Uterus (tissue), 4 donors: Measurements from ENCODE around the gene NECTIN1. TPM values are rescaled to one million over a fixed set of nuclear protein-coding genes. Genes with fewer than 3 reads are reported as not detected.

ENCODE experiments used
- DNase-seq, 2 donors: peaks; one replicate each; pipeline ENCODE4 v3.0.0-alpha.2; 2019 to 2020
- H3K27ac ChIP-seq, 2 donors: fragments of 200-600 bp; sonication (generic); 1 replicate in 1 of 2; 2 replicates in 1 of 2; pipeline ENCODE4 v1.5.1; 2016 to 2018
- H3K27me3 ChIP-seq, 2 donors: fragments of 200-600 bp; sonication (generic); one replicate each; pipeline ENCODE4 v1.5.1; 2018 to 2019; ENCODE audit warnings: control low read depth in 1 of 2
- H3K36me3 ChIP-seq, 2 donors: fragments of 200-600 bp; sonication (generic); one replicate each; pipeline ENCODE4 v1.5.1; 2019; ENCODE audit warnings: control low read depth in 1 of 2
- H3K4me1 ChIP-seq, 2 donors: fragments of 200-600 bp; sonication (generic); one replicate each; pipeline ENCODE4 v1.5.1; 2018 to 2019; ENCODE audit warnings: control low read depth in 1 of 2
- H3K4me3 ChIP-seq, 2 donors: fragments of 200-600 bp; sonication (generic); 1 replicate in 1 of 2; 2 replicates in 1 of 2; pipeline ENCODE4 v1.5.1; 2018 to 2019; ENCODE audit warnings: mild to moderate bottlenecking in 1 of 2
- H3K9me3 ChIP-seq, 2 donors: fragments of 200-600 bp; sonication (generic); one replicate each; pipeline ENCODE4 v1.5.1; 2019; ENCODE audit warnings: control low read depth in 1 of 2
- POLR2A ChIP-seq, 2 donors: fragments of 450-650 bp; IDR thresholded peaks; one replicate each; pipeline ENCODE4 v1.6.1; 2016; ENCODE audit warnings: antibody characterized with exemption in 2 of 2, mild to moderate bottlenecking in 1 of 2, moderate library complexity in 1 of 2
- intact Hi-C: fragments of 100-400 bp; cut with DNase I; formaldehyde crosslinking; loops from one replicate; pipeline ENCODE4 v1.15.1; 2023; ENCODE audit warnings: low total_unique reads
- total RNA-seq, 4 donors: library from RNA; depleted of rRNA in 3 of 4; stranded (reverse); fragments of >200 nt in 3 of 4; gene quantifications; one replicate each; pipeline versions ENCODE4 v1.1.0 to v1.2.4, GENCODE V29; 2014 to 2023
- TF ChIP-seq, protein P1 (sequence below), 4 experiments: fragments of 200-600 bp in 2 of 4; fragments of 450-650 bp in 2 of 4; sonication (generic) in 2 of 4; IDR thresholded peaks; one replicate each; pipeline ENCODE4 v1.5.1; 2016 to 2019; ENCODE audit warnings: antibody characterized with exemption in 4 of 4, mild to moderate bottlenecking in 2 of 4, moderate library complexity in 1 of 4
- donor health status: DM: yes; HTN: yes; CAD: no.

NECTIN1 gene
- total RNA-seq, 4 donors from 2014 or later, result 1.3 to 10.6 (median 9.2) TPM; not detected in 1

DNA sequence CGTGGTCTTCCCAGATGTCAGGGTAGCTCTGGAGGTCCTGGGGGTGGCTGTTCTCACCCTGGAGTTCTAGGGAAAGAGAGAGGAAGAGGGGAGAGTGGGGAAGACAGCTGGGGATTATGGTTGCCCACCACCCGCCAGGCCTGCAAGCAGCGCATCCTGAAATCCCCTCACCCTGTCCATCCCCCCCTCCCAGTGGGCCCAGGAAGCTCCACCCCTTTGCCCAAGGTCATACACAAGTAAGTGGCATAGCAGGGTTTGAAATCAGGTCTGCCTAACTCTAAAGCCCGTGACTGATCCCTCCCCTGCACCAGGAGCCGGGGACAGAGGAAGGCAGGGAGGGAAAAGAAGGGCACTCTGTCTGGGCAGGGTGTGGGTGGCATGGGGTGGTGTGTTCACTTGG, 105.3 kb downstream of the NECTIN1 start:
- no peak for TF ChIP-seq POLR2A (IDR thresholded peaks at IDR 0.05)
- TF ChIP-seq, protein P1, sequence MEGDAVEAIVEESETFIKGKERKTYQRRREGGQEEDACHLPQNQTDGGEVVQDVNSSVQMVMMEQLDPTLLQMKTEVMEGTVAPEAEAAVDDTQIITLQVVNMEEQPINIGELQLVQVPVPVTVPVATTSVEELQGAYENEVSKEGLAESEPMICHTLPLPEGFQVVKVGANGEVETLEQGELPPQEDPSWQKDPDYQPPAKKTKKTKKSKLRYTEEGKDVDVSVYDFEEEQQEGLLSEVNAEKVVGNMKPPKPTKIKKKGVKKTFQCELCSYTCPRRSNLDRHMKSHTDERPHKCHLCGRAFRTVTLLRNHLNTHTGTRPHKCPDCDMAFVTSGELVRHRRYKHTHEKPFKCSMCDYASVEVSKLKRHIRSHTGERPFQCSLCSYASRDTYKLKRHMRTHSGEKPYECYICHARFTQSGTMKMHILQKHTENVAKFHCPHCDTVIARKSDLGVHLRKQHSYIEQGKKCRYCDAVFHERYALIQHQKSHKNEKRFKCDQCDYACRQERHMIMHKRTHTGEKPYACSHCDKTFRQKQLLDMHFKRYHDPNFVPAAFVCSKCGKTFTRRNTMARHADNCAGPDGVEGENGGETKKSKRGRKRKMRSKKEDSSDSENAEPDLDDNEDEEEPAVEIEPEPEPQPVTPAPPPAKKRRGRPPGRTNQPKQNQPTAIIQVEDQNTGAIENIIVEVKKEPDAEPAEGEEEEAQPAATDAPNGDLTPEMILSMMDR (IDR thresholded peaks at IDR 0.05), result no peak

DNA sequence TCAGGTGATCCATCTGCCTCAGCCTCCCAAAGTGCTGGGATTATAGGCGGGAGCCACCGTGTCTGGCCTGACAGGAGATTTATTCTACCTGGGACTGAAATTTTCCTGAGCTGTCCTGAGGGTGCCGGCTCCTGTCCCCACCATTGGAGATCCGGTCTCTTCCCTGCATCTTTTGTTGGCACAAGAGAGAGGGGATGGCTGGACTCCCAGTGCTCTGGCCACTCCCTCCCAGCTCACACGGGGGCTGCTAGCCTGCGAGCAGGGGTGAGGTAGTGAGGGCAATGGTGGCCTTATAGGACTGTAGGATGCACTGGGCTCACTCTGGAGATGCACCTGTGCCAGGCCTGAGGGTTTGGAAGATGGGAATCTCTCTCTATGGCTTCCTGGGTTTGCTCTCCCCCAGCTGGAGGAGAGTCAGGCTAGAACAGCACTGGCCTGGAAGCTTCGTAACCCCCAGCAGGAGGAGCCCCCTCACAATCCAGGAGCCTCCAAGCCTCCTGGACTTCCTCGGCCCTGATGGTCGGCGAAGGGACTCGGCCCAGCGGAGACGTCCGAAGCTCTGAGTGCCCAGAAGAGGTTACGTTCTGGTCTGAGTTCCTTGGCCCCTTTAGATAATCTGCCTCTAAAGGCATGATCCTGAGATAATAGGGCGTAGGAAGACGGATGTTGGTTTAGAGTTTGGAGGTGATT, 106.4 kb downstream of the NECTIN1 start:
- TF ChIP-seq, protein P1 (IDR thresholded peaks at IDR 0.05), result no peak
- H3K4me1 ChIP-seq, result no peaks in the 10 kb centered on the region
- no peak overlapping the region for H3K27ac ChIP-seq
- intact Hi-C loops, result no loop called here
- H3K9me3 ChIP-seq, result no peaks in the 10 kb centered on the region
- no peaks in the 10 kb centered on the region for H3K27me3 ChIP-seq
- H3K36me3 ChIP-seq, result no peaks in the 10 kb centered on the region
- no peak overlapping the region for H3K4me3 ChIP-seq
- no peak for DNase-seq

More for the DNA sequence above, 105.3 kb downstream of the NECTIN1 start:
- intact Hi-C loops, result no loop called here
- Histone ChIP-seq H3K36me3 (no peaks in the 10 kb centered on the region), H3K27ac (no peak overlapping the region), H3K4me3 (no peak overlapping the region), H3K4me1 (no peaks in the 10 kb centered on the region), H3K27me3 (no peaks in the 10 kb centered on the region), H3K9me3 (no peaks in the 10 kb centered on the region)
- no peak for DNase-seq

DNA sequence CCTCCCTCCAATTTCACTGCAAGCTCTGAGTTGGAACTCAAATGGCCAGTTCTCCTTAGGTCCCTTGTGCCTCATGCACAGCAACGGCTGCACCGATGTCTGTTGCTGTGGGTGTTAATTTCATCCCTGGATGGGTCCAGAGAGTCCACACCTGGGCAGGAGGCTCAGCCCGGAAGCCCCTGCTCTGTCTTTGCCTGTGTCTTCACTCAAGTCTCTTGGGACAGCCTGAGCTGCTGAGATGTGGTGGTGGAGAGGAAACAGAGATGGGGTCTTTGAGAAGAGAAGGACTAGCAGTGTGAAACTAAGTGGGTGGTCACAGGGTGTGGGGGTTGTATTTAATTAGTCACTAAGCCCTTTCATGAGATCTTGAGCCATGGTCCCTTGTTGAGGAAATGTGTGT, 109.3 kb downstream of the NECTIN1 start:
- no peak for DNase-seq
- Histone ChIP-seq H3K9me3 (no peaks in the 10 kb centered on the region), H3K4me3 (no peak overlapping the region), H3K27me3 (no peaks in the 10 kb centered on the region), H3K36me3 (no peaks in the 10 kb centered on the region), H3K4me1 (no peaks in the 10 kb centered on the region), H3K27ac (no peak overlapping the region)
- intact Hi-C loops, result no loop called here
- no peak for TF ChIP-seq POLR2A (IDR thresholded peaks at IDR 0.05)
- TF ChIP-seq, protein P1 (IDR thresholded peaks at IDR 0.05), result no peak

DNA sequence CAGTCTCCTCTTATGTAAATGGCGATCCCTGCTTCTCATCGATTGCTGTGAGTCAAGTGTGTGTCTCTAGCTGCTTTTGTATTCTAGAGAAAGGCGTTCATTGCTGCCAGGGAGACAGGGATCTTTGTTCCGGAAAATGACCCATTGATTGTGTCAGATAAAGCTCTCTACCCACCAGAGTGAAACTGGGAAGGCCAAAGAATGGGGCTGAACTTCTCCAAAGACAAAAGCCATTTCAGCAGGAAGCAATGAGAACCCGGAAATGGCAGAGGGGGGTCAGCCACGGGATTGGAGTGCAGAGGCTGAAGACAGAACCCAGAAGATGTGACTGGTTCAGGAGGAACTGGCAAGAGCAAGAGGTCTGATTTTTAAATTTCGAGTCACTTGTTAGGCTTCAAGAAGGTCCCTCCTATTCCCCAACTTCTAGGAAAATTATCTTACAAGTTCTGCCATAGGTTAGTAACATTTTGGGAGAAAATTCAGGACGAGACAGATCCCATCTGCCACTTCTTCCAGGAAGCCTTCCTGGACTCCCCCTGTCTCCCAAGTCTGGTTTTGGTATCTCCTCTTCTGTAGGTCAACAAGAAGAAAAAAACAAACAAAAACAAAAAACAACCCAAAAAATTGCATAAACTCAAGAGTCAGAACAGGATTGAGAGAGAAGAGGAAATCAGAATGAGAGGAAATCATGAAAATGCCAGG, 110.6 kb downstream of the NECTIN1 start:
- no peak for DNase-seq
- Histone ChIP-seq H3K27ac (no peak overlapping the region), H3K27me3 (no peaks in the 10 kb centered on the region), H3K9me3 (no peaks in the 10 kb centered on the region), H3K4me3 (no peak overlapping the region), H3K4me1 (no peaks in the 10 kb centered on the region), H3K36me3 (no peaks in the 10 kb centered on the region)
- intact Hi-C loops, result no loop called here
- TF ChIP-seq, protein P1 (IDR thresholded peaks at IDR 0.05), result no peak
- no peak for TF ChIP-seq POLR2A (IDR thresholded peaks at IDR 0.05)

DNA sequence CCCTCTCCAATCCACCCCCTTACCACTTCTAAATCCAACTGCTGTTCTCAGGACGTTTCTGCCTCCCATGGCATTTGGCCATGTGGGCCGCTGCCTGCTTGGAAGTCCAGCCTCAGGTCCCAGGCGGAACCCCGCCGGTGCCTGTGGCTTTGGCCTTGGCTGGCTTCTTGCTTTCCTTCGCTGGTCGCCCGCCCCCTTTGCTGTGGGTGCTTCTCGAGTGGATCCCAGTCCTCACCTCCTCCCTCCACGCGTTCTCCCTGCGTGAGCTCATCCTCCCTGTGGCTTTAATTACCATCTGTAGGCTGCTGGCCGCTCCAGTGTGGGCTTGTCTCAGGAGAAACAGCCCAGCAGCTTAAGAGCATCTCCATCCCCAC, 111.7 kb downstream of the NECTIN1 start:
- Histone ChIP-seq H3K4me3 (no peak overlapping the region), H3K27ac (no peak overlapping the region), H3K9me3 (no peaks in the 10 kb centered on the region), H3K4me1 (no peaks in the 10 kb centered on the region), H3K36me3 (no peaks in the 10 kb centered on the region), H3K27me3 (no peaks in the 10 kb centered on the region)
- intact Hi-C loops, result no loop called here
- DNase-seq, result no peak
- no peak for TF ChIP-seq POLR2A (IDR thresholded peaks at IDR 0.05)
- TF ChIP-seq, protein P1 (IDR thresholded peaks at IDR 0.05), result no peak
